DOHH2 (cell line): ENCODE data around the gene PNO1.

ENCODE experiments used
- EZH2phosphoT487 ChIP-seq: fragments of 200-600 bp; sonication (generic); IDR thresholded peaks from 2 replicates; pipeline ENCODE4 v1.6.1; 2017; ENCODE audit warnings: borderline replicate concordance, mild to moderate bottlenecking, antibody characterized with exemption, low read length, moderate library complexity, mixed read lengths
- TF ChIP-seq, protein P1 (sequence below): fragments of 200-600 bp; sonication (generic); IDR thresholded peaks from one replicate; pipeline ENCODE4 v1.5.1; 2014; ENCODE audit warnings: antibody characterized with exemption, mild to moderate bottlenecking, low read depth, low read length; ENCODE audit not compliant: poor library complexity, severe bottlenecking

DNA sequence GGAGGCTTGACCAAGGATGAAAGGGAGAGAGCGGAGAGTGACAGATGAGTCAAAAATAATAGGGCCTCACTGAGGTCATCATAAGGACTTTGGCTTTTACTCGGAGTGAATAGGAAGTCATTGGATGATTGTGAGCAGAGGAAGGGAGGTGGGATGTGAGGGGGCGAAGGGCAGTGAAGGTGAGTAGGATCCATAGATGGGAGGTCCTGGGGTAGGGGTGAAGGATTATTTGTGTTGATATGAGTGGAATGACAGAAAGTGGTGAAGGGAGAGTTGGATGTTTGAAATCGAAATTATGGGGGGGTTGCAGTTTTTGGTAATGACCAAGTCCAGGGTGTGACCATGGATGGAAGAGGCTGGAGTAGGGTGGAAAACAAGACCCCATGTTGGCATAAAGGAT, 14.0 kb downstream of the PNO1 start:
- TF ChIP-seq, protein P1, sequence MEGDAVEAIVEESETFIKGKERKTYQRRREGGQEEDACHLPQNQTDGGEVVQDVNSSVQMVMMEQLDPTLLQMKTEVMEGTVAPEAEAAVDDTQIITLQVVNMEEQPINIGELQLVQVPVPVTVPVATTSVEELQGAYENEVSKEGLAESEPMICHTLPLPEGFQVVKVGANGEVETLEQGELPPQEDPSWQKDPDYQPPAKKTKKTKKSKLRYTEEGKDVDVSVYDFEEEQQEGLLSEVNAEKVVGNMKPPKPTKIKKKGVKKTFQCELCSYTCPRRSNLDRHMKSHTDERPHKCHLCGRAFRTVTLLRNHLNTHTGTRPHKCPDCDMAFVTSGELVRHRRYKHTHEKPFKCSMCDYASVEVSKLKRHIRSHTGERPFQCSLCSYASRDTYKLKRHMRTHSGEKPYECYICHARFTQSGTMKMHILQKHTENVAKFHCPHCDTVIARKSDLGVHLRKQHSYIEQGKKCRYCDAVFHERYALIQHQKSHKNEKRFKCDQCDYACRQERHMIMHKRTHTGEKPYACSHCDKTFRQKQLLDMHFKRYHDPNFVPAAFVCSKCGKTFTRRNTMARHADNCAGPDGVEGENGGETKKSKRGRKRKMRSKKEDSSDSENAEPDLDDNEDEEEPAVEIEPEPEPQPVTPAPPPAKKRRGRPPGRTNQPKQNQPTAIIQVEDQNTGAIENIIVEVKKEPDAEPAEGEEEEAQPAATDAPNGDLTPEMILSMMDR = no peak
- TF ChIP-seq EZH2phosphoT487 = no peak
